A549 (cell line): ENCODE results near the gene CRYBB2.

Source experiments
- CTCF ChIP-seq: fragments of >200 bp; sonication (Bioruptor Twin); formaldehyde crosslinking; IDR thresholded peaks from 3 replicates; pipeline ENCODE4 v1.5.1; 2016
- FOXS1 ChIP-seq: fragments of 250-450 bp; sonication (Bioruptor Pico); IDR thresholded peaks from 2 replicates; pipeline ENCODE4 v1.5.0; 2020; ENCODE audit warnings: mild to moderate bottlenecking, moderate library complexity
- JUN ChIP-seq, 2 experiments: fragments of >200 bp; sonication (Bioruptor Twin); formaldehyde crosslinking; IDR thresholded peaks; 2 replicates in 1 of 2; 3 replicates in 1 of 2; pipeline ENCODE4 v1.6.1; 2016 to 2017
- MAZ ChIP-seq: fragments of 150-350 bp; IDR thresholded peaks from 2 replicates; pipeline ENCODE4 v1.6.1; 2014; ENCODE audit warnings: antibody characterized with exemption, low read depth, low read length, borderline replicate concordance
- MYC ChIP-seq: IDR thresholded peaks from 2 replicates; pipeline ENCODE4 v1.6.1; 2012; ENCODE audit warnings: mild to moderate bottlenecking, inconsistent platforms, low read length, improper control_type of control experiment, borderline replicate concordance
- NFE2L2 ChIP-seq: fragments of 150-350 bp; conservative IDR thresholded peaks from 2 replicates; pipeline ENCODE4 v1.6.1; 2014; ENCODE audit warnings: low read length
- POLR2A ChIP-seq: IDR thresholded peaks from 2 replicates; pipeline ENCODE4 v1.6.1; 2012; ENCODE audit warnings: mild to moderate bottlenecking, low read length
- TF ChIP-seq, protein P1 (sequence below): IDR thresholded peaks from 2 replicates; pipeline ENCODE4 v1.6.1; 2012
- TF ChIP-seq, protein P2 (sequence below): fragments of 200-600 bp; sonication (generic); IDR thresholded peaks from 2 replicates; pipeline ENCODE4 v1.6.1; 2016; ENCODE audit warnings: antibody characterized with exemption, mild to moderate bottlenecking, moderate library complexity

DNA sequence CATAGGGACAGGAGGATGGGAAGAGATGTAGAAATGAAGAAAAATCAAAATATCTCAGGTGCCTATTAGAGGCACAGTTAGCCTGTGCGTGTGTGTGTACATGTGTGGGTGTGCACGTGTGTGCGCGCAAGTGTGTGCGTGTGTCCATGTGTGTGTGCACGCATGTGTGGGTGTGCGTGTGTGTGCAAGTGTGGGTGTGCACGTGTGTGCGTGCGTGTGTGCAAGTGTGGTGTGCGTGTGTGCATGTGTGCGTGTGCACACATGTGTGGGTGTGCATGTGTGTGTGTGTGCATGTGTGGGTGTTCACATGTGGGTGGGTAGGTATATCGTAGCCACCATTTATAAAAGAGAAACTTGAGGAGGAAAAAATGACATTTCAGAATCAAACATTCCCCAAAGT, 9.4 kb downstream of the CRYBB2 start:
- TF ChIP-seq CTCF (no peak), POLR2A (no peak), FOXS1 (CRISPR knock-in tag) (no peak), NFE2L2 (no peak), JUN (IDR thresholded peaks at IDR 0.05) (no peak), MYC (no peak), MAZ (no peak)
- TF ChIP-seq, protein P1, sequence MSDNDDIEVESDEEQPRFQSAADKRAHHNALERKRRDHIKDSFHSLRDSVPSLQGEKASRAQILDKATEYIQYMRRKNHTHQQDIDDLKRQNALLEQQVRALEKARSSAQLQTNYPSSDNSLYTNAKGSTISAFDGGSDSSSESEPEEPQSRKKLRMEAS, result no peak
- TF ChIP-seq, protein P2, sequence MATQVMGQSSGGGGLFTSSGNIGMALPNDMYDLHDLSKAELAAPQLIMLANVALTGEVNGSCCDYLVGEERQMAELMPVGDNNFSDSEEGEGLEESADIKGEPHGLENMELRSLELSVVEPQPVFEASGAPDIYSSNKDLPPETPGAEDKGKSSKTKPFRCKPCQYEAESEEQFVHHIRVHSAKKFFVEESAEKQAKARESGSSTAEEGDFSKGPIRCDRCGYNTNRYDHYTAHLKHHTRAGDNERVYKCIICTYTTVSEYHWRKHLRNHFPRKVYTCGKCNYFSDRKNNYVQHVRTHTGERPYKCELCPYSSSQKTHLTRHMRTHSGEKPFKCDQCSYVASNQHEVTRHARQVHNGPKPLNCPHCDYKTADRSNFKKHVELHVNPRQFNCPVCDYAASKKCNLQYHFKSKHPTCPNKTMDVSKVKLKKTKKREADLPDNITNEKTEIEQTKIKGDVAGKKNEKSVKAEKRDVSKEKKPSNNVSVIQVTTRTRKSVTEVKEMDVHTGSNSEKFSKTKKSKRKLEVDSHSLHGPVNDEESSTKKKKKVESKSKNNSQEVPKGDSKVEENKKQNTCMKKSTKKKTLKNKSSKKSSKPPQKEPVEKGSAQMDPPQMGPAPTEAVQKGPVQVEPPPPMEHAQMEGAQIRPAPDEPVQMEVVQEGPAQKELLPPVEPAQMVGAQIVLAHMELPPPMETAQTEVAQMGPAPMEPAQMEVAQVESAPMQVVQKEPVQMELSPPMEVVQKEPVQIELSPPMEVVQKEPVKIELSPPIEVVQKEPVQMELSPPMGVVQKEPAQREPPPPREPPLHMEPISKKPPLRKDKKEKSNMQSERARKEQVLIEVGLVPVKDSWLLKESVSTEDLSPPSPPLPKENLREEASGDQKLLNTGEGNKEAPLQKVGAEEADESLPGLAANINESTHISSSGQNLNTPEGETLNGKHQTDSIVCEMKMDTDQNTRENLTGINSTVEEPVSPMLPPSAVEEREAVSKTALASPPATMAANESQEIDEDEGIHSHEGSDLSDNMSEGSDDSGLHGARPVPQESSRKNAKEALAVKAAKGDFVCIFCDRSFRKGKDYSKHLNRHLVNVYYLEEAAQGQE, result no peak
